HG03045 (cell line): ENCODE data around the gene FHAD1.

Source experiments
- ATAC-seq: cut with Tn5 transposase; IDR thresholded peaks from one replicate; pipeline ENCODE4 v1.9.1; 2021; ENCODE audit warnings: mild to moderate bottlenecking, moderate library complexity; ENCODE audit not compliant: unreplicated experiment

Gene FHAD1

GRCh38 chr1:15246960-15247614 is at the start of gene FHAD1:
Gene FHAD1, plus strand, starts transcription at chr1:15247223. Its CDS starts 4,562 bp downstream, at chr1:15251785.
- peak; percentile 46 for ATAC-seq

GRCh38 chr1:15197591-15198447 is 49.2 kb upstream of the FHAD1 start:
- no peak for ATAC-seq

GRCh38 chr1:15198684-15199083 is 48.3 kb upstream of the FHAD1 start:
- no peak for ATAC-seq

- ATAC-seq: no peak
Measured at GRCh38 chr1:15201221-15201620, 45.8 kb upstream of the FHAD1 start.

- no peak for ATAC-seq
Measured at GRCh38 chr1:15201849-15202551, 45.0 kb upstream of the FHAD1 start.

- no peak for ATAC-seq
Measured at GRCh38 chr1:15204931-15205330, 42.1 kb upstream of the FHAD1 start.

GRCh38 chr1:15205586-15206346 is 41.3 kb upstream of the FHAD1 start:
- ATAC-seq: no peak

GRCh38 chr1:15206418-15207030 is 40.5 kb upstream of the FHAD1 start:
- ATAC-seq: no peak

- ATAC-seq: no peak
Measured at GRCh38 chr1:15207031-15207828, 39.8 kb upstream of the FHAD1 start.

GRCh38 chr1:15207829-15208429 is 39.1 kb upstream of the FHAD1 start:
- no peak for ATAC-seq

GRCh38 chr1:15210651-15211375 is 36.2 kb upstream of the FHAD1 start:
- ATAC-seq: no peak

- no peak for ATAC-seq
Measured at GRCh38 chr1:15211424-15211823, 35.6 kb upstream of the FHAD1 start.

- ATAC-seq: no peak
Measured at GRCh38 chr1:15212216-15212953, 34.6 kb upstream of the FHAD1 start.

- ATAC-seq: no peak
Measured at GRCh38 chr1:15212954-15213291, 34.1 kb upstream of the FHAD1 start.

- ATAC-seq: no peak
Measured at GRCh38 chr1:15213341-15213821, 33.6 kb upstream of the FHAD1 start.

GRCh38 chr1:15214527-15214926 is 32.5 kb upstream of the FHAD1 start:
- ATAC-seq: no peak

GRCh38 chr1:15215116-15215515 is 31.9 kb upstream of the FHAD1 start:
- no peak for ATAC-seq

- ATAC-seq: no peak
Measured at GRCh38 chr1:15217654-15218053, 29.4 kb upstream of the FHAD1 start.
